HEK293 (cell line): ENCODE results near the gene RRP12.

ENCODE experiments used
- CTCF ChIA-PET: fragments of 350-600 bp; formaldehyde crosslinking; extraction: SDS; loops from one replicate; lab custom pipeline; 2021; ENCODE audit warnings: antibody characterized with exemption; lab: Yijun Ruan, JAX
- POLR2A ChIA-PET: fragments of 300-600 bp; formaldehyde crosslinking; extraction: SDS; loops from one replicate; lab custom pipeline; 2020; ENCODE audit warnings: antibody characterized with exemption, inconsistent platforms; lab: Yijun Ruan, JAX
- H3K27ac ChIP-seq: fragments of 200-500 bp; sonication (Bioruptor generic); 2 replicates; pipeline ENCODE4 v1.5.1; 2014; ENCODE audit warnings: low read depth, low read length, control low read depth, inconsistent platforms; ENCODE audit errors: extremely low read depth
- H3K36me3 ChIP-seq, 2 experiments: fragments of 200-500 bp in 1 of 2; sonication (Bioruptor generic) in 1 of 2; 1 replicate in 1 of 2; 2 replicates in 1 of 2; pipeline ENCODE4 v1.5.1; 2014 to 2017; ENCODE audit warnings: inconsistent platforms in 2 of 2, low read length in 2 of 2; ENCODE audit not compliant: control insufficient read depth in 2 of 2, insufficient read depth in 1 of 2
- H3K4me1 ChIP-seq: fragments of 200-500 bp; sonication (Bioruptor generic); 2 replicates; pipeline ENCODE4 v1.5.1; 2014; ENCODE audit warnings: mild to moderate bottlenecking, low read length, inconsistent platforms; ENCODE audit not compliant: control insufficient read depth, insufficient read depth
- H3K4me3 ChIP-seq: 2 replicates; pipeline ENCODE4 v1.5.1; 2011; ENCODE audit warnings: low read depth, mild to moderate bottlenecking, control low read depth, low read length, moderate library complexity
- H3K9me3 ChIP-seq: fragments of 200-500 bp; sonication (Bioruptor generic); 2 replicates; pipeline ENCODE4 v1.5.1; 2014; ENCODE audit warnings: low read depth, low read length, inconsistent platforms; ENCODE audit not compliant: control insufficient read depth, insufficient read depth
- GLIS1 ChIP-seq: fragments of 450-650 bp; formaldehyde crosslinking; IDR thresholded peaks from 2 replicates; pipeline ENCODE4 v1.5.1; 2016; ENCODE audit warnings: missing biosample characterization, missing genetic modification characterization
- GLIS2 ChIP-seq: fragments of 450-650 bp; formaldehyde crosslinking; IDR thresholded peaks from 2 replicates; pipeline ENCODE4 v1.5.1; 2016; ENCODE audit warnings: missing biosample characterization, missing genetic modification characterization
- HOXA7 ChIP-seq: sonication (generic); formaldehyde crosslinking; IDR thresholded peaks from 2 replicates; pipeline ENCODE4 v1.8.1; 2022; ENCODE audit warnings: missing genetic modification reagents, borderline replicate concordance
- KLF1 ChIP-seq: fragments of 450-650 bp; formaldehyde crosslinking; IDR thresholded peaks from 2 replicates; pipeline ENCODE4 v1.5.1; 2016; ENCODE audit warnings: missing biosample characterization, missing genetic modification characterization
- OSR2 ChIP-seq: fragments of 450-650 bp; formaldehyde crosslinking; IDR thresholded peaks from 2 replicates; pipeline ENCODE4 v1.5.1; 2016; ENCODE audit warnings: missing biosample characterization, missing genetic modification characterization
- SETDB1 ChIP-seq: IDR thresholded peaks from one replicate; pipeline ENCODE4 v1.6.1; 2017; ENCODE audit warnings: mild to moderate bottlenecking, low read length, moderate library complexity, mixed read lengths; ENCODE audit not compliant: insufficient read length
- ZBTB17 ChIP-seq: fragments of 450-650 bp; formaldehyde crosslinking; IDR thresholded peaks from 2 replicates; pipeline ENCODE4 v1.5.1; 2016; ENCODE audit warnings: missing biosample characterization, missing genetic modification characterization
- ZBTB20 ChIP-seq: fragments of 450-650 bp; formaldehyde crosslinking; IDR thresholded peaks from 2 replicates; pipeline ENCODE4 v1.5.1; 2016; ENCODE audit warnings: missing biosample characterization, missing genetic modification characterization
- ZEB2 ChIP-seq: fragments of 450-650 bp; formaldehyde crosslinking; IDR thresholded peaks from 2 replicates; pipeline ENCODE4 v1.5.1; 2016; ENCODE audit warnings: missing biosample characterization, missing genetic modification characterization
- ZNF174 ChIP-seq: fragments of 450-650 bp; formaldehyde crosslinking; IDR thresholded peaks from 2 replicates; pipeline ENCODE4 v1.5.0; 2017; ENCODE audit warnings: missing biosample characterization, mild to moderate bottlenecking, missing genetic modification characterization
- ZNF274 ChIP-seq, 2 experiments: fragments of 200-500 bp in 1 of 2; fragments of 450-650 bp in 1 of 2; sonication (Bioruptor generic) in 1 of 2; formaldehyde crosslinking in 1 of 2; IDR thresholded peaks; 2 replicates each; pipeline versions ENCODE4 v1.5.1 to v1.6.1; 2014 to 2016; ENCODE audit warnings: borderline replicate concordance in 1 of 2, inconsistent platforms in 1 of 2, low read length in 1 of 2, missing biosample characterization in 1 of 2, missing genetic modification characterization in 1 of 2
- ZNF302 ChIP-seq: fragments of 450-650 bp; formaldehyde crosslinking; IDR thresholded peaks from 2 replicates; pipeline ENCODE4 v1.5.1; 2016; ENCODE audit warnings: missing biosample characterization, missing genetic modification characterization, low read depth
- ZNF585B ChIP-seq: fragments of 450-650 bp; formaldehyde crosslinking; IDR thresholded peaks from 2 replicates; pipeline ENCODE4 v1.5.1; 2016; ENCODE audit warnings: missing biosample characterization, missing genetic modification characterization
- ZNF610 ChIP-seq: fragments of 450-650 bp; formaldehyde crosslinking; IDR thresholded peaks from 2 replicates; pipeline ENCODE4 v1.5.1; 2016; ENCODE audit warnings: missing biosample characterization, missing genetic modification characterization, borderline replicate concordance
- ZNF626 ChIP-seq: fragments of 450-650 bp; sonication (Bioruptor Pico); formaldehyde crosslinking; IDR thresholded peaks from 2 replicates; pipeline ENCODE4 v1.5.1; 2018; ENCODE audit warnings: missing biosample characterization, missing genetic modification characterization, inconsistent platforms
- ZNF660 ChIP-seq: fragments of 450-650 bp; IDR thresholded peaks from 2 replicates; pipeline ENCODE4 v1.5.1; 2018; ENCODE audit warnings: missing biosample characterization, mild to moderate bottlenecking, missing genetic modification characterization
- ZNF664 ChIP-seq: fragments of 450-650 bp; formaldehyde crosslinking; IDR thresholded peaks from 2 replicates; pipeline ENCODE4 v1.5.1; 2016; ENCODE audit warnings: missing biosample characterization, missing genetic modification characterization
- ZNF768 ChIP-seq: fragments of 450-650 bp; formaldehyde crosslinking; IDR thresholded peaks from 2 replicates; pipeline ENCODE4 v1.5.1; 2018; ENCODE audit warnings: missing biosample characterization, mild to moderate bottlenecking, missing genetic modification characterization
- ZSCAN23 ChIP-seq: fragments of 450-650 bp; formaldehyde crosslinking; IDR thresholded peaks from 2 replicates; pipeline ENCODE4 v1.5.1; 2016; ENCODE audit warnings: missing biosample characterization, missing genetic modification characterization
- TF ChIP-seq, protein P1 (sequence below): fragments of 450-650 bp; formaldehyde crosslinking; IDR thresholded peaks from 2 replicates; pipeline ENCODE4 v1.5.1; 2017; ENCODE audit warnings: missing biosample characterization, missing genetic modification characterization
- TF ChIP-seq, protein P2 (sequence below): fragments of 450-650 bp; formaldehyde crosslinking; IDR thresholded peaks from 2 replicates; pipeline ENCODE4 v1.5.1; 2016; ENCODE audit warnings: missing biosample characterization, missing genetic modification characterization
- TF ChIP-seq, protein P3 (sequence below): fragments of 450-650 bp; formaldehyde crosslinking; IDR thresholded peaks from 2 replicates; pipeline ENCODE4 v1.5.1; 2016; ENCODE audit warnings: missing biosample characterization, missing genetic modification characterization
- TF ChIP-seq, protein P4 (sequence below): fragments of 450-650 bp; formaldehyde crosslinking; IDR thresholded peaks from 2 replicates; pipeline ENCODE4 v1.5.1; 2016; ENCODE audit warnings: missing biosample characterization, missing genetic modification characterization
- TF ChIP-seq, protein P5 (sequence below): fragments of 450-650 bp; formaldehyde crosslinking; IDR thresholded peaks from 2 replicates; pipeline ENCODE4 v1.5.1; 2016; ENCODE audit warnings: missing biosample characterization, missing genetic modification characterization

Gene RRP12

DNA sequence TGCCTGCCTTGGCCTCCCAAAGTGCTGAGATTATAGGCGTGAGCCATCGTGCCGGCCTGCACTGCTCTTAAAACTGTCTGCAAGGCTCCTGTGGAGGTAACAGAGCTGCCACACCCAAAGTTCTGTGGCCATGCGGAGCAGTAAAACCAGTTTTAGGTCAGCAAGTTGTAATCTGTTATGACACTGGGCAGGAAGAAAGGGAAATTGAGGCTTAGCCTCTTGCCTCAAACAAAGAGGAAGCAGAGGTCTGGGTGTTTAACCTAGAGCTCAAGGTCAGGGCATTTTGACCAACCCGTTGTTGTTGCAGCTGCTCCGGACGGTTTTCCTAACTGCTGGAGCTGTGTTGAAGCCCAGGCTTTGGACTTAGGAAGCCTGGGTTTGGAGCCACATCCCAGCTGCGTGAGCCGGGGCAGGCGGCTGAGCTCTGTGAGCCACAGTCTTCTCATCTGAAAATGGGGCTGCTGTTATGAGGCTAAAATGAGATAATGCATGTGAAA lies 7.4 kb upstream of the RRP12 start:
- Histone ChIP-seq H3K9me3 (no peaks in the 10 kb centered on the region), H3K36me3 (no peaks in the 10 kb centered on the region), H3K4me3 (no peak overlapping the region)
- TF ChIP-seq ZNF768 (tag by site-specific recombination) (no peak), ZBTB20 (tag by site-specific recombination) (no peak), ZEB2 (tag by site-specific recombination) (no peak), GLIS1 (tag by site-specific recombination) (no peak), ZBTB17 (tag by site-specific recombination) (no peak), ZNF660 (no peak), ZNF664 (tag by site-specific recombination) (no peak), OSR2 (tag by site-specific recombination) (no peak), HOXA7 (no peak), ZNF174 (tag by site-specific recombination) (no peak), ZNF585B (tag by site-specific recombination) (no peak), ZSCAN23 (tag by site-specific recombination) (no peak), SETDB1 (no peak), ZNF626 (tag by site-specific recombination) (no peak)
- TF ChIP-seq, protein P1, sequence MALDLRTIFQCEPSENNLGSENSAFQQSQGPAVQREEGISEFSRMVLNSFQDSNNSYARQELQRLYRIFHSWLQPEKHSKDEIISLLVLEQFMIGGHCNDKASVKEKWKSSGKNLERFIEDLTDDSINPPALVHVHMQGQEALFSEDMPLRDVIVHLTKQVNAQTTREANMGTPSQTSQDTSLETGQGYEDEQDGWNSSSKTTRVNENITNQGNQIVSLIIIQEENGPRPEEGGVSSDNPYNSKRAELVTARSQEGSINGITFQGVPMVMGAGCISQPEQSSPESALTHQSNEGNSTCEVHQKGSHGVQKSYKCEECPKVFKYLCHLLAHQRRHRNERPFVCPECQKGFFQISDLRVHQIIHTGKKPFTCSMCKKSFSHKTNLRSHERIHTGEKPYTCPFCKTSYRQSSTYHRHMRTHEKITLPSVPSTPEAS (tag by site-specific recombination) = no peak
- TF ChIP-seq, protein P2, sequence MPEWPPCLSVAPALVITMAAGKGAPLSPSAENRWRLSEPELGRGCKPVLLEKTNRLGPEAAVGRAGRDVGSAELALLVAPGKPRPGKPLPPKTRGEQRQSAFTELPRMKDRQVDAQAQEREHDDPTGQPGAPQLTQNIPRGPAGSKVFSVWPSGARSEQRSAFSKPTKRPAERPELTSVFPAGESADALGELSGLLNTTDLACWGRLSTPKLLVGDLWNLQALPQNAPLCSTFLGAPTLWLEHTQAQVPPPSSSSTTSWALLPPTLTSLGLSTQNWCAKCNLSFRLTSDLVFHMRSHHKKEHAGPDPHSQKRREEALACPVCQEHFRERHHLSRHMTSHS = no peak
- TF ChIP-seq, protein P3, sequence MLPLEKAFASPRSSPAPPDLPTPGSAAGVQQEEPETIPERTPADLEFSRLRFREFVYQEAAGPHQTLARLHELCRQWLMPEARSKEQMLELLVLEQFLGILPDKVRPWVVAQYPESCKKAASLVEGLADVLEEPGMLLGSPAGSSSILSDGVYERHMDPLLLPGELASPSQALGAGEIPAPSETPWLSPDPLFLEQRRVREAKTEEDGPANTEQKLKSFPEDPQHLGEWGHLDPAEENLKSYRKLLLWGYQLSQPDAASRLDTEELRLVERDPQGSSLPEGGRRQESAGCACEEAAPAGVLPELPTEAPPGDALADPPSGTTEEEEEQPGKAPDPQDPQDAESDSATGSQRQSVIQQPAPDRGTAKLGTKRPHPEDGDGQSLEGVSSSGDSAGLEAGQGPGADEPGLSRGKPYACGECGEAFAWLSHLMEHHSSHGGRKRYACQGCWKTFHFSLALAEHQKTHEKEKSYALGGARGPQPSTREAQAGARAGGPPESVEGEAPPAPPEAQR (tag by site-specific recombination) = no peak
- TF ChIP-seq, protein P4, sequence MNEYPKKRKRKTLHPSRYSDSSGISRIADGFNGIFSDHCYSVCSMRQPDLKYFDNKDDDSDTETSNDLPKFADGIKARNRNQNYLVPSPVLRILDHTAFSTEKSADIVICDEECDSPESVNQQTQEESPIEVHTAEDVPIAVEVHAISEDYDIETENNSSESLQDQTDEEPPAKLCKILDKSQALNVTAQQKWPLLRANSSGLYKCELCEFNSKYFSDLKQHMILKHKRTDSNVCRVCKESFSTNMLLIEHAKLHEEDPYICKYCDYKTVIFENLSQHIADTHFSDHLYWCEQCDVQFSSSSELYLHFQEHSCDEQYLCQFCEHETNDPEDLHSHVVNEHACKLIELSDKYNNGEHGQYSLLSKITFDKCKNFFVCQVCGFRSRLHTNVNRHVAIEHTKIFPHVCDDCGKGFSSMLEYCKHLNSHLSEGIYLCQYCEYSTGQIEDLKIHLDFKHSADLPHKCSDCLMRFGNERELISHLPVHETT = no peak
- TF ChIP-seq, all 188 proteins: peak for 0
- no peak overlapping the region for H3K27ac ChIP-seq
- POLR2A ChIA-PET = interaction anchor here (0.7 kb wide), 1 partner anchor 14 kb away, joined by 4 read pairs; no protein-coding TSS in a partner anchor
- no peaks in the 10 kb centered on the region for H3K4me1 ChIP-seq
- CTCF ChIA-PET = interaction anchor here (0.7 to 1.7 kb wide), 11 partner anchors 9 to 205 kb away, joined by 3 to 14 read pairs (median 5); partner anchors contain the start of gene ANKRD2

DNA sequence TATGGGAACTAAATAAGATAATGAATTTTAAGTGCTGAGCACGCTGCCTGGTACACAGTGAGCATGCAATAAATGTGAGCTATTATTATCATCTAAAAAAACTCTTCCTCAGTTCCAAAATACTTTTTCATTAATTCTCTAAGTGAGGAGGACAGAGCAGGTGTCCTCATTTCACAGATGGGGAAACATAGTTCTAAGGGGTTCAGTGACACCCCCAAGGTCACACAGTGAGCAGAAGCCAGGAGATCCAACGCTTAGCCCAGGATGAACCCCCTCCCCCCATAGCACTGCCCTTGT lies 6.8 kb upstream of the RRP12 start:
- Histone ChIP-seq H3K9me3 (no peaks in the 10 kb centered on the region), H3K4me3 (no peak overlapping the region), H3K4me1 (no peaks in the 10 kb centered on the region), H3K27ac (no peak overlapping the region), H3K36me3 (no peaks in the 10 kb centered on the region)
- TF ChIP-seq ZNF274 (IDR thresholded peaks at IDR 0.05; ENCODE audit: low read length) (no peak), ZNF274 (tag by site-specific recombination; IDR thresholded peaks at IDR 0.05; ENCODE audit: borderline replicate concordance) (no peak), HOXA7 (no peak), ZNF610 (tag by site-specific recombination) (no peak), ZEB2 (tag by site-specific recombination) (no peak), ZNF302 (tag by site-specific recombination) (no peak), GLIS2 (tag by site-specific recombination) (no peak), KLF1 (tag by site-specific recombination) (no peak)
- TF ChIP-seq, protein P5, sequence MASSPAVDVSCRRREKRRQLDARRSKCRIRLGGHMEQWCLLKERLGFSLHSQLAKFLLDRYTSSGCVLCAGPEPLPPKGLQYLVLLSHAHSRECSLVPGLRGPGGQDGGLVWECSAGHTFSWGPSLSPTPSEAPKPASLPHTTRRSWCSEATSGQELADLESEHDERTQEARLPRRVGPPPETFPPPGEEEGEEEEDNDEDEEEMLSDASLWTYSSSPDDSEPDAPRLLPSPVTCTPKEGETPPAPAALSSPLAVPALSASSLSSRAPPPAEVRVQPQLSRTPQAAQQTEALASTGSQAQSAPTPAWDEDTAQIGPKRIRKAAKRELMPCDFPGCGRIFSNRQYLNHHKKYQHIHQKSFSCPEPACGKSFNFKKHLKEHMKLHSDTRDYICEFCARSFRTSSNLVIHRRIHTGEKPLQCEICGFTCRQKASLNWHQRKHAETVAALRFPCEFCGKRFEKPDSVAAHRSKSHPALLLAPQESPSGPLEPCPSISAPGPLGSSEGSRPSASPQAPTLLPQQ = no peak
- ChIA-PET POLR2A (no interaction called here), CTCF (interaction anchor here (0.6 to 1.7 kb wide), 18 partner anchors 9 to 1359 kb away, joined by 3 to 14 read pairs (median 4); partner anchors contain the start of gene ANKRD2)
